ENCODE measurements around the gene CTRB1. TPM values are rescaled to one million over a fixed set of nuclear protein-coding genes. Genes with fewer than 3 reads are reported as not detected.

The CTRB1 gene
- total and polyA plus RNA-seq, 2 of the 8 experiments (the other 6 are each of a cell fraction or from before 2014, with no cell fraction given), result not detected

DNA sequence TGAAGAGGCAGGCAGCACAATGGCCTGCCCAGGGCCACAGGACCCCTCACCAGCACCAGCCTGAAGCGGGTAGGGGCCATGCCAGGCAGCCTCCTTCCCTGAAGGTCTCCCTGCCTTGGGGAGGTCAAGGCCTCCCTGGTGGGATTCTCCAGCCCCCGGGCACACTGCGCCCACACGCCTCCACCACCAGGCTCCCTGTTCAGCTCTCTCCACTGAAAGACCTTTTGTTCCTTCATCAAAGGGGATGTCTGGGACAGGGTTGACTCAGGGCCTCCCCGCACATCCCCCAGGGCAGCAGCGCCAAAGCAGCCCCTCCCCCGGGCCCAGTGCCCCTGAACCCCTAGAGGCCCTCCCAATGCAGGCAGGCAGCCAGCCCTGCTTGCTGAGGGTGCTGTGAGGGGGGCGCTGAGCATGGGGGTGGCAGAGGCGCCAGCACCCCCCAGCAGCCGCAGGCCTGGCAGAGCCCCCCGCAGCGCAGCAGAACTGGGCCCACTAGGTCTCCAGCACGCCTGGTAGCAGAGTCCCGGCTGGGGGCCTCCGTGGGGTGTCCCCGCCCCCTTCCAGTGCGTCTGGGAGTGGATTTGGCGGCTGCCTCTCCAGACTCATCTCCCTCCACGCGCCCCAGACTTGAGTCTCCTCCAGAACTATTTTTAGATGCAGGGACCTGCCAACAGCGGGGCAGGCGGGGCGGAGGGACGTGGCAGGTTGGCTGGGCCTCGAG, 19.5 kb downstream of the CTRB1 start:
- Histone ChIP-seq H3K27me3 (replicated peaks in 1 of 4; ENCODE audit: control insufficient read depth in 3 of 4, extremely low read depth in 1 of 4, insufficient read depth in 3 of 4, low read length in 3 of 4) (no peaks in the 10 kb centered on the region), H3K4me1 (replicated peaks in 1 of 4; ENCODE audit: control insufficient read depth in 3 of 4, insufficient read depth in 4 of 4, low read length in 3 of 4) (peaks cover 0 to 6% (median 2%) of the 10 kb centered on the region in 4 experiments; a peak in 2 of 7 replicates), H2BK20ac (ENCODE audit: low read length) (no peak overlapping the region), H3K4me2 (ENCODE audit: insufficient read depth in 1 of 2, low read depth in 2 of 2, low read length in 2 of 2) (no peak overlapping the region), H3K9me3 (ENCODE audit: insufficient read depth in 2 of 2, low read depth in 1 of 2, low read length in 1 of 2) (no peaks in the 10 kb centered on the region), H4K20me1 (replicated peaks in 1 of 2; ENCODE audit: control insufficient read depth in 1 of 2, insufficient read depth in 2 of 2, low read length in 2 of 2) (peaks cover 25 to 42% of the 10 kb centered on the region in 2 experiments), H3K14ac (ENCODE audit: insufficient read length) (no peak overlapping the region), H3K79me2 (ENCODE audit: control insufficient read depth in 1 of 2, insufficient read depth in 2 of 2, low read length in 2 of 2) (peaks cover 0 to 43% of the 10 kb centered on the region in 2 experiments; a peak in 2 of 4 replicates), H2BK120ac (replicated peaks; ENCODE audit: low read depth, low read length) (no peak overlapping the region), H3K18ac (ENCODE audit: extremely low read depth, low read length) (no peak overlapping the region), H2BK15ac (ENCODE audit: low read length) (no peak overlapping the region), H3K23me2 (ENCODE audit: low read depth, low read length) (no peaks in the 10 kb centered on the region), H3K9ac (replicated peaks in 1 of 4; ENCODE audit: extremely low read depth in 1 of 4, low read depth in 3 of 4, low read length in 3 of 4) (no peak overlapping the region; a peak in 1 of 7 replicates), H2AFZ (ENCODE audit: low read length) (no peak overlapping the region), H4K8ac (ENCODE audit: extremely low read depth, insufficient read depth, low read length) (peak overlapping the region; percentile 38), H3K27ac (ENCODE audit: low read depth, low read length) (peak overlapping the region; percentile 49; the same call in 1 of the 2 replicates), H4K5ac (ENCODE audit: insufficient read length, low read depth, low read length) (no peak overlapping the region), H2BK5ac (ENCODE audit: low read depth, low read length) (peak overlapping the region; percentile 6), H3K36me3 (ENCODE audit: control insufficient read depth in 2 of 4, insufficient read depth in 4 of 4, low read length in 3 of 4) (peaks cover 2 to 53% (median 19%) of the 10 kb centered on the region in 4 experiments; a peak in 7 of 8 replicates), H3K4me3 (ENCODE audit: extremely low read depth in 1 of 4, insufficient read depth in 2 of 4, low read depth in 3 of 4, low read length in 4 of 4) (no peak overlapping the region), H2BK12ac (ENCODE audit: low read depth, low read length) (no peak overlapping the region), H4K91ac (replicated peaks; ENCODE audit: insufficient read length, low read length) (no peak overlapping the region), H3K79me1 (ENCODE audit: low read depth, low read length) (peaks cover 15% of the 10 kb centered on the region; the same call in 1 of the 2 replicates), H2AK5ac (ENCODE audit: low read depth, low read length) (no peak overlapping the region), H3K56ac (replicated peaks; ENCODE audit: insufficient read length, low read depth, low read length) (no peak overlapping the region), H3K23ac (ENCODE audit: insufficient read length) (no peak overlapping the region), H3K4ac (replicated peaks; ENCODE audit: insufficient read length, low read depth, low read length) (no peak overlapping the region)
- POLR2A ChIA-PET (ENCODE audit: partially characterized antibody), result interaction anchor here (0.6 to 22.7 kb wide), 4 partner anchors 9 to 398 kb away, joined by 3 to 375 read pairs (median 6); partner anchors contain the start of gene BCAR1
- FAIRE-seq (no peak), DNase-seq (ENCODE audit: low read depth in 1 of 2, low spot score in 2 of 2) (no peak)
- CTCF ChIA-PET (ENCODE audit: partially characterized antibody), result interaction anchor here (0.6 to 10.8 kb wide), 10 partner anchors 9 to 67 kb away, joined by 3 to 236 read pairs (median 3); partner anchors contain the start of gene BCAR1
- WGBS, 2 experiments (ENCODE audit: extremely low coverage in 1 of 2, insufficient coverage in 1 of 2, insufficient read length in 1 of 2, insufficient replicate concordance in 2 of 2, low coverage in 1 of 2, low lambda C conversion rate in 2 of 2, missing lambda C conversion rate in 1 of 2), result 96% methylated on average over 22 of the region's 25 CpGs; no CpG with 5 or more reads in 1 of the 2 experiments
- no peak for TF ChIP-seq YY1 (IDR thresholded peaks at IDR 0.05; ENCODE audit: low read depth, low read length)
- TF ChIP-seq, protein P1, sequence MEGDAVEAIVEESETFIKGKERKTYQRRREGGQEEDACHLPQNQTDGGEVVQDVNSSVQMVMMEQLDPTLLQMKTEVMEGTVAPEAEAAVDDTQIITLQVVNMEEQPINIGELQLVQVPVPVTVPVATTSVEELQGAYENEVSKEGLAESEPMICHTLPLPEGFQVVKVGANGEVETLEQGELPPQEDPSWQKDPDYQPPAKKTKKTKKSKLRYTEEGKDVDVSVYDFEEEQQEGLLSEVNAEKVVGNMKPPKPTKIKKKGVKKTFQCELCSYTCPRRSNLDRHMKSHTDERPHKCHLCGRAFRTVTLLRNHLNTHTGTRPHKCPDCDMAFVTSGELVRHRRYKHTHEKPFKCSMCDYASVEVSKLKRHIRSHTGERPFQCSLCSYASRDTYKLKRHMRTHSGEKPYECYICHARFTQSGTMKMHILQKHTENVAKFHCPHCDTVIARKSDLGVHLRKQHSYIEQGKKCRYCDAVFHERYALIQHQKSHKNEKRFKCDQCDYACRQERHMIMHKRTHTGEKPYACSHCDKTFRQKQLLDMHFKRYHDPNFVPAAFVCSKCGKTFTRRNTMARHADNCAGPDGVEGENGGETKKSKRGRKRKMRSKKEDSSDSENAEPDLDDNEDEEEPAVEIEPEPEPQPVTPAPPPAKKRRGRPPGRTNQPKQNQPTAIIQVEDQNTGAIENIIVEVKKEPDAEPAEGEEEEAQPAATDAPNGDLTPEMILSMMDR (IDR thresholded peaks at IDR 0.05; ENCODE audit: control extremely low read depth in 1 of 3, insufficient read depth in 1 of 3, low read depth in 1 of 3, low read length in 3 of 3), result no peak
- no peak for TF ChIP-seq KDM4A (IDR thresholded peaks at IDR 0.05; ENCODE audit: low read depth, low read length, severe bottlenecking)
- TF ChIP-seq, protein P2, sequence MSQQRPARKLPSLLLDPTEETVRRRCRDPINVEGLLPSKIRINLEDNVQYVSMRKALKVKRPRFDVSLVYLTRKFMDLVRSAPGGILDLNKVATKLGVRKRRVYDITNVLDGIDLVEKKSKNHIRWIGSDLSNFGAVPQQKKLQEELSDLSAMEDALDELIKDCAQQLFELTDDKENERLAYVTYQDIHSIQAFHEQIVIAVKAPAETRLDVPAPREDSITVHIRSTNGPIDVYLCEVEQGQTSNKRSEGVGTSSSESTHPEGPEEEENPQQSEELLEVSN (IDR thresholded peaks at IDR 0.05), result no peak
- TF ChIP-seq JUND (IDR thresholded peaks at IDR 0.05; ENCODE audit: low read length), result no peak
- no peak for TF ChIP-seq SIN3A (conservative IDR thresholded peaks at IDR 0.05 in 1 of 2, IDR thresholded peaks at IDR 0.05 in 1 of 2; ENCODE audit: low read depth in 1 of 2, low read length in 2 of 2)
- TF ChIP-seq, protein P3, sequence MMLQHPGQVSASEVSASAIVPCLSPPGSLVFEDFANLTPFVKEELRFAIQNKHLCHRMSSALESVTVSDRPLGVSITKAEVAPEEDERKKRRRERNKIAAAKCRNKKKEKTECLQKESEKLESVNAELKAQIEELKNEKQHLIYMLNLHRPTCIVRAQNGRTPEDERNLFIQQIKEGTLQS (IDR thresholded peaks at IDR 0.05; ENCODE audit: insufficient read depth, low read depth, low read length), result no peak
